D721Med (cell line): ENCODE measurements around the gene MRPL41.
A peak's percentile ranks its signal among the peaks of the same experiment; 100 is the strongest.

ENCODE experiments used
- DNase-seq: peaks from one replicate; pipeline ENCODE4 v3.0.0; 2011; ENCODE audit warnings: low spot score; ENCODE audit not compliant: insufficient read length
- FAIRE-seq: peaks from 2 replicates; lab custom pipeline; 2011; peaks lifted over from hg19 to GRCh38; lab: Jason Lieb, UNC
- TF ChIP-seq, protein P1 (sequence below): IDR thresholded peaks from 2 replicates; pipeline ENCODE4 v1.5.1; 2012; ENCODE audit warnings: mild to moderate bottlenecking, control low read depth; ENCODE audit not compliant: insufficient read depth; ENCODE audit errors: missing control alignments

MRPL41 gene

DNA sequence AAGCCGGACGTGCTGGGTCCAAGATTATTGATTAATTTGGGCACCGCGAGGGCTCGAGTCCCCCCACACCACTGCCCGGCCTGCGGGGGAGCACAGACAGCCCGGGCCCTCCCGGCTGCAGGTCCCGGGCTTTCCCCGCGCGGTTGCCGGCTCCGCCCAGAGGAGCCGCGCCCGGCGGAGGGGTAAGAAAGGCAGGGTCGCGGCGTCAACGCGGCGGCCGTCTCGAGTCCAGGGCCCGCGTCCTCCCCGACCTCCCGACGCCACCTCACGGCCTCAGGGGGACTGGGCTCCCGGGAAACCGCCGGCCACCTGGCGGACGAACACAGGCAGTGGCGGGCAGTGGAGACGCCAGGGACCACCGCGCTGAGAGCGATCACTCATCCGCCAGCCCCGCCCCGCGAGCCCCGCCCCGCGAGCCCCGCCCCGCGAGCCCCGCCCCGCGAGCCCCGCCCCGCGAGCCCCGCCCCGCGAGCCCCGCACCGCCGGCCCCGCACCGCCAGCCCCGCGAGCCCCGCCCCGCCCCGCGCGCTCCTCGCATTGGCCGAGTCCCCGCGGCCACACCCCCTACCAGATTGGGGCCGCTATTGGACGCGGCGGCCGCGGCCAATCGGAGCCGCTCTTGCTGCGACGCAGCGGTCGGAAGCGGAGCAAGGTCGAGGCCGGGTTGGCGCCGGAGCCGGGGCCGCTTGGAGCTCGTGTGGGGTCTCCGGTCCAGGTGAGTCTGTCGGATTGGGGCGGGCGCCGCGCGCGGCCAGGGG lies at the start of gene MRPL41:
Gene MRPL41, plus strand, starts transcription at position 616 of the 758 bp plus-strand sequence. CDS start 203 bp downstream, outside the sequence.
- DNase-seq (peak; percentile 97), FAIRE-seq (no peak)

DNA sequence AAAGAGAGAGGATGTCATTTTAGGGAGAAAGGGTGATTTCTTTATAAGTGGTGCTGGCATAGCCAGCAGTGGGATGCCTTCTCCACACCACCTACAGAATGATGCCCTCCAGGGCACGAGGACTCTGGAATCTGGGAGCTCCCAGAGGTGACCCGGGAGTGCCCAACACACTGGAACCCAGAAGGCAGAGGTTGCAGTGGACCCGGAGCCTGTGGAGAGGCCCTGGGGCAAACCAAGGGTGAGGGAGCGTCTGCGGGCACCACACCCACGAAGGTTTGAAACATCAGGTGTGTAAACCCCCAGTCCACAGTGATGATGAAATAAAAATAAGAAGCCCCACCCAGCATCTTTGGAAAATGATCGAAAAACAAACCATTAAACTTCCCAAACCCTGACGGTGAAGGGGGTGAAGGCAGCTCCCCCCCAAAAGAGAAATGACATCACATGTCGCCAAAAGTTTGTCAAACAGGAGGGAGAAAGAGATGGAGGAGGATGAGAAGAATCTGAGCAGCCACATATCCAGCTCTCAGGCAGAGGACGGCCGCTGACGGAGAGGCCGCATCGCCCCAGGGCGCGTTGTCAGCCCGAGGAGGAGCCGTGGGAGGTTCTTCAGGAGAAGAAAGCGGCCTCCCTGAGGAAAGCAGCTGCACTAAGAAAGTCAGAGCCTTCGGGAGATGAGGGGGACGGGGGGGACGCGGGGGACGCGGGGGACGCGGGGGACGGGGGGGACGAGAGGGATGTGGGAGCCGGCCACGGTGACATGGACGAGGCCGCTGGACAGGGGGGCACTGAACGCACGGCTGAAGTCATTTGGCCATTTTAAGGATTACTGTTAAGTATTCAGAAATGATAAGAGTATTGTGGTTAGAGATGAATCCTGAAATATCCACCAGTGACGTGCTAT lies 49.4 kb upstream of the MRPL41 start:
- TF ChIP-seq, protein P1, sequence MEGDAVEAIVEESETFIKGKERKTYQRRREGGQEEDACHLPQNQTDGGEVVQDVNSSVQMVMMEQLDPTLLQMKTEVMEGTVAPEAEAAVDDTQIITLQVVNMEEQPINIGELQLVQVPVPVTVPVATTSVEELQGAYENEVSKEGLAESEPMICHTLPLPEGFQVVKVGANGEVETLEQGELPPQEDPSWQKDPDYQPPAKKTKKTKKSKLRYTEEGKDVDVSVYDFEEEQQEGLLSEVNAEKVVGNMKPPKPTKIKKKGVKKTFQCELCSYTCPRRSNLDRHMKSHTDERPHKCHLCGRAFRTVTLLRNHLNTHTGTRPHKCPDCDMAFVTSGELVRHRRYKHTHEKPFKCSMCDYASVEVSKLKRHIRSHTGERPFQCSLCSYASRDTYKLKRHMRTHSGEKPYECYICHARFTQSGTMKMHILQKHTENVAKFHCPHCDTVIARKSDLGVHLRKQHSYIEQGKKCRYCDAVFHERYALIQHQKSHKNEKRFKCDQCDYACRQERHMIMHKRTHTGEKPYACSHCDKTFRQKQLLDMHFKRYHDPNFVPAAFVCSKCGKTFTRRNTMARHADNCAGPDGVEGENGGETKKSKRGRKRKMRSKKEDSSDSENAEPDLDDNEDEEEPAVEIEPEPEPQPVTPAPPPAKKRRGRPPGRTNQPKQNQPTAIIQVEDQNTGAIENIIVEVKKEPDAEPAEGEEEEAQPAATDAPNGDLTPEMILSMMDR = no peak
- no peak for DNase-seq
- no peak for FAIRE-seq

More for the DNA sequence above, at the start of gene MRPL41:
- TF ChIP-seq, protein P1 = peak; percentile 39

DNA sequence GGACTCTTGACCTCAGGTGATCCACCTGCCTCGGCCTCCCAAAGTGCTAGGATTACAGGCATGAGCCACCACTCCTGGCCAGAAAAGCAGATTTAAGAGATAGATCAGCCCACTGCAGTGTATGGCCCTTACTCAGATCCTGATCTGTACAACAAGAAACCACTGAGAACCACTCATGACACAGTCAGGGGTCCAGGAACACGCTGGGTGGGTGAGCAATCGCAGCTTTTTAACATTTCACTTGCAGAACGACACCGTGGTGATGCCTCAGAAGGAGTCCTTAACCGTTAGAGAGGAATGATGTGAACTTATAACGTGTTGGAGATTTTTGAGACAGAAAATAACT lies 47.3 kb upstream of the MRPL41 start:
- FAIRE-seq = no peak
- TF ChIP-seq, protein P1 = no peak
- no peak for DNase-seq

DNA sequence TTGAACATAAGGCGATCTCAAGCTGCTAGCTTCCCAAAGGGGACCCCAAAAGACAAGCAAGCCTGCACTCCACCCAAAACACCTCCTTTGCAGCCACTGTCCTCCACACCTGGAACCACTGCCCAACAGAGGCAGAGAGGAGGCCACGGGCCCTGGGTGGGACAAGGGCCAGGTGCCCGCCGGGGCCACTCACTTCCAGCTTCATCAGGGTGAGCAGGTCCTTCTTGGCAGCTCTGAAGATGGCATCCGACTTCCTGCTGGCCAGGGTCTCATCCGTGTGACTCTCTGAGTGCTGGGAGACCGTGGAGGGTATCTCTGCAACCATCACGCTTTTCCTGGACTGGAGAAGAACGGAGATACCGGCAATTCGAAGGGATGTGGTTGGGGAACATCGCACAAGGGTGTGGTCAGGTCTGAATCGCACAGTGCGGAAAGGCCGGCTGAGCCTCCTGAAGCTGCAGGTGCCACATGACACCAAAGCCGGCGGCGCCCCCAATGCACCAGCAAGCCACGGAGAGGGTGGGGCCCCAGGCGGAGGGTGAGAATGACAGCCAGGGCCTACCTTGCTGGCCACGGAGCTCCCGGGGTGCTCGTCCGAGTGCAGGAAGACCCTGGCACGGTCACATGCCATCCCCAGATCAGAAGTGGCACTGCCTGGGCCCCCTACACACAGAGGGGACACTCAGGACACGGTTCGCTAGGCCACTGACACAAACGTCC lies 46.1 kb upstream of the MRPL41 start:
- DNase-seq = no peak
- no peak for FAIRE-seq
- TF ChIP-seq, protein P1 = no peak

GRCh38 chr9:137506274-137506673 lies 45.4 kb upstream of the MRPL41 start:
- FAIRE-seq (no peak), DNase-seq (no peak)
- TF ChIP-seq, protein P1 = no peak

DNA sequence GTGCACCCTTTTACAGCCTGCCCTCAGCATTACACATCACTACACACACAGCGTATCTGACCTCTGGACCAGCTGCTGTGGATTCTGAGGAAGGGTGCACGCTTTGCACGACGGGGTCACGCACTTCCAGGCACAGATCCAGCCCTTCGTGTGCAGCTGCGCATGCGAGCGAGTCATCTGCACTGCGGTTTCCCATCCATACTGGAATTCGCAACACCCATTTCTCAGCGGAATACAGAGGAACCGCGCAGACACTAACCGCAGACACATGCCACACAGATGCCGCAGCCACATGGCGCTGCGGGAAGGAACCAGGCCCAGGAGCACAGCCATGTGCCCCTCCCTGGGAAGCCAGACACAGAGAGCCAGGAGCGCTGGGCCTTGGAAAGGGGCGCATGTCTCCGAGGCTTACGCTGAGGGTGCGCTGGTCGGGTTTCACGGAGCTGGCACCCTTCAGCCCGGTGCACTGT lies 44.9 kb upstream of the MRPL41 start:
- no peak for FAIRE-seq
- TF ChIP-seq, protein P1 = no peak

More for the DNA sequence above, 44.9 kb upstream of the MRPL41 start:
- DNase-seq = no peak
